Measurements from ENCODE around the gene NPRL2.

GRCh38 chr3:50342813-50343633 lies 7.6 kb downstream of the NPRL2 start:
- TF ChIP-seq POLR2A (IDR thresholded peaks at IDR 0.05; ENCODE audit: low read depth, low read length) (no peak), TAF1 (IDR thresholded peaks at IDR 0.05; ENCODE audit: borderline replicate concordance, low read depth, low read length) (no peak), POLR2AphosphoS5 (IDR thresholded peaks at IDR 0.05; ENCODE audit: low read depth, low read length) (no peak)

All from GM12892 (cell line).